Body of pancreas (tissue), 4 donors: ENCODE measurements around the gene SCFD2.

Experiments used
- POLR2A ChIP-seq, 3 donors: fragments of 450-650 bp; IDR thresholded peaks; one replicate each; pipeline ENCODE4 v1.6.1; 2016; ENCODE audit warnings: antibody characterized with exemption in 3 of 3, mild to moderate bottlenecking in 2 of 3
- TF ChIP-seq, protein P1 (sequence below), 7 experiments: fragments of 450-650 bp in 4 of 7; fragments of 200-600 bp in 3 of 7; sonication (generic) in 3 of 7; IDR thresholded peaks; one replicate each; pipeline ENCODE4 v1.5.1; 2016 to 2019; ENCODE audit warnings: antibody characterized with exemption in 7 of 7

GRCh38 chr4:52994567-52994966, 371.3 kb downstream of the SCFD2 start:
- TF ChIP-seq, protein P1, sequence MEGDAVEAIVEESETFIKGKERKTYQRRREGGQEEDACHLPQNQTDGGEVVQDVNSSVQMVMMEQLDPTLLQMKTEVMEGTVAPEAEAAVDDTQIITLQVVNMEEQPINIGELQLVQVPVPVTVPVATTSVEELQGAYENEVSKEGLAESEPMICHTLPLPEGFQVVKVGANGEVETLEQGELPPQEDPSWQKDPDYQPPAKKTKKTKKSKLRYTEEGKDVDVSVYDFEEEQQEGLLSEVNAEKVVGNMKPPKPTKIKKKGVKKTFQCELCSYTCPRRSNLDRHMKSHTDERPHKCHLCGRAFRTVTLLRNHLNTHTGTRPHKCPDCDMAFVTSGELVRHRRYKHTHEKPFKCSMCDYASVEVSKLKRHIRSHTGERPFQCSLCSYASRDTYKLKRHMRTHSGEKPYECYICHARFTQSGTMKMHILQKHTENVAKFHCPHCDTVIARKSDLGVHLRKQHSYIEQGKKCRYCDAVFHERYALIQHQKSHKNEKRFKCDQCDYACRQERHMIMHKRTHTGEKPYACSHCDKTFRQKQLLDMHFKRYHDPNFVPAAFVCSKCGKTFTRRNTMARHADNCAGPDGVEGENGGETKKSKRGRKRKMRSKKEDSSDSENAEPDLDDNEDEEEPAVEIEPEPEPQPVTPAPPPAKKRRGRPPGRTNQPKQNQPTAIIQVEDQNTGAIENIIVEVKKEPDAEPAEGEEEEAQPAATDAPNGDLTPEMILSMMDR (IDR thresholded peaks at IDR 0.05): no peak
- TF ChIP-seq POLR2A (IDR thresholded peaks at IDR 0.05): no peak
